Common myeloid progenitor, CD34-positive (primary cell): ENCODE results near the gene MYO16.

Experiments
- CTCF ChIA-PET: fragments of 350-600 bp; sonication (Branson Sonifier 250); formaldehyde crosslinking; loops from one replicate; lab custom pipeline; 2021; ENCODE audit warnings: antibody characterized with exemption; lab: Charles Lee
- POLR2A ChIA-PET: fragments of 350-600 bp; sonication (Branson Sonifier 250); formaldehyde crosslinking; loops from one replicate; lab custom pipeline; 2021; ENCODE audit warnings: antibody characterized with exemption; lab: Charles Lee
- DNase-seq, 3 donors: peaks; one replicate each; pipeline versions ENCODE4 v3.0.0 to v3.0.0-alpha.2; 2013
- H3K27ac ChIP-seq, 2 experiments: 1 replicate in 1 of 2; 2 replicates in 1 of 2; pipeline ENCODE4 v1.7.0; 2013; ENCODE audit warnings: inconsistent platforms in 2 of 2, low read length in 2 of 2, mild to moderate bottlenecking in 2 of 2, low read depth in 1 of 2, moderate library complexity in 1 of 2; ENCODE audit not compliant: severe bottlenecking in 2 of 2, insufficient read depth in 1 of 2, poor library complexity in 1 of 2
- H3K27me3 ChIP-seq, 5 experiments: replicated peaks in 2 of 5; 1 replicate in 3 of 5; 2 replicates in 2 of 5; pipeline versions ENCODE4 v1.6.1 to v1.7.0; 2013; ENCODE audit warnings: low read length in 4 of 5, mild to moderate bottlenecking in 2 of 5, moderate library complexity in 2 of 5, inconsistent platforms in 1 of 5; ENCODE audit not compliant: insufficient read depth in 5 of 5, control insufficient read depth in 4 of 5
- H3K36me3 ChIP-seq, 4 experiments: 1 replicate in 2 of 4; 2 replicates in 2 of 4; pipeline versions ENCODE4 v1.6.1 to v1.7.0; 2013; ENCODE audit warnings: low read length in 3 of 4, control low read depth in 1 of 4, mild to moderate bottlenecking in 1 of 4; ENCODE audit not compliant: control insufficient read depth in 4 of 4, insufficient read depth in 4 of 4
- H3K4me1 ChIP-seq, 4 experiments: 1 replicate in 3 of 4; 2 replicates in 1 of 4; pipeline versions ENCODE4 v1.6.1 to v1.7.1; 2013; ENCODE audit warnings: low read length in 3 of 4, mild to moderate bottlenecking in 3 of 4, control low read depth in 1 of 4, inconsistent platforms in 1 of 4, moderate library complexity in 1 of 4; ENCODE audit not compliant: control insufficient read depth in 4 of 4, insufficient read depth in 4 of 4; ENCODE audit errors: control extremely low read depth in 1 of 4
- H3K4me3 ChIP-seq, 7 experiments: 1 replicate in 4 of 7; 2 replicates in 3 of 7; pipeline versions ENCODE4 v1.5.1 to v1.7.0; 2013; ENCODE audit warnings: mild to moderate bottlenecking in 7 of 7, low read length in 6 of 7, moderate library complexity in 6 of 7, inconsistent platforms in 2 of 7, low read depth in 2 of 7, control low read depth in 1 of 7; ENCODE audit not compliant: insufficient read depth in 4 of 7, control insufficient read depth in 1 of 7; ENCODE audit errors: extremely low read depth in 1 of 7
- H3K9me3 ChIP-seq, 5 experiments: 1 replicate in 4 of 5; 2 replicates in 1 of 5; pipeline versions ENCODE4 v1.6.1 to v1.7.1; 2013; ENCODE audit warnings: low read length in 4 of 5, mild to moderate bottlenecking in 2 of 5, inconsistent platforms in 1 of 5, low read depth in 1 of 5, moderate library complexity in 1 of 5; ENCODE audit not compliant: control insufficient read depth in 4 of 5, insufficient read depth in 2 of 5; ENCODE audit errors: control extremely low read depth in 1 of 5
- WGBS: methylation state at CpG from one replicate; pipeline ENCODE4 v1.1.5; 2013; ENCODE audit not compliant: insufficient coverage; 5-methylcytosine and 5-hydroxymethylcytosine counted together

The MYO16 gene

DNA sequence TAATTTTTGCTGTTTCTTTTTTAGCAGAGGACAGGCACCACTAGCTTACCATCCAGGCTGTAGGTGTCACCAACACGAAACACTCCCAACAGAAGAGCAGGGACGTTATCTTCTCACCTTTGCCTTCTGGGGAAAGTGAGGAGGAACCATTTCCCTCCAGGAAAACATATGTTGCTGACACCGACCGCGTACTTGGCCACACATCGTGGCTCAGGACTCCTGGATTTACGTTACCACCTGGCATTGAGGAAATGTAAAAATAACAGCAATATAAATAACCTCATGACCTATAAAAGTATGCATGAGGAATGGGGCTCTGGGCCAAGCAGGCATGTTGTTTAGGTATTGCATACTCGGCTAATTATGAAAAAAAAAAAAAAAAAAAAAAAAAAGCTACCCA lies 525.1 kb downstream of the MYO16 start:
- WGBS, result 29% methylated on average over 6 of the region's 8 CpGs
- H3K4me3 ChIP-seq, result no peak overlapping the region
- H3K9me3 ChIP-seq, result no peaks in the 10 kb centered on the region
- POLR2A ChIA-PET, result no interaction called here
- peaks cover 0 to 9% (median 4%) of the 10 kb centered on the region in 4 experiments for H3K4me1 ChIP-seq
- DNase-seq, result no peak
- no peak overlapping the region for H3K27ac ChIP-seq
- CTCF ChIA-PET, result interaction anchor here (0.8 kb wide), 1 partner anchor 19 kb away, joined by 3 read pairs; no protein-coding TSS in a partner anchor
- H3K36me3 ChIP-seq, result no peaks in the 10 kb centered on the region
- peaks cover 0 to 4% (median 0%) of the 10 kb centered on the region in 5 experiments for H3K27me3 ChIP-seq

DNA sequence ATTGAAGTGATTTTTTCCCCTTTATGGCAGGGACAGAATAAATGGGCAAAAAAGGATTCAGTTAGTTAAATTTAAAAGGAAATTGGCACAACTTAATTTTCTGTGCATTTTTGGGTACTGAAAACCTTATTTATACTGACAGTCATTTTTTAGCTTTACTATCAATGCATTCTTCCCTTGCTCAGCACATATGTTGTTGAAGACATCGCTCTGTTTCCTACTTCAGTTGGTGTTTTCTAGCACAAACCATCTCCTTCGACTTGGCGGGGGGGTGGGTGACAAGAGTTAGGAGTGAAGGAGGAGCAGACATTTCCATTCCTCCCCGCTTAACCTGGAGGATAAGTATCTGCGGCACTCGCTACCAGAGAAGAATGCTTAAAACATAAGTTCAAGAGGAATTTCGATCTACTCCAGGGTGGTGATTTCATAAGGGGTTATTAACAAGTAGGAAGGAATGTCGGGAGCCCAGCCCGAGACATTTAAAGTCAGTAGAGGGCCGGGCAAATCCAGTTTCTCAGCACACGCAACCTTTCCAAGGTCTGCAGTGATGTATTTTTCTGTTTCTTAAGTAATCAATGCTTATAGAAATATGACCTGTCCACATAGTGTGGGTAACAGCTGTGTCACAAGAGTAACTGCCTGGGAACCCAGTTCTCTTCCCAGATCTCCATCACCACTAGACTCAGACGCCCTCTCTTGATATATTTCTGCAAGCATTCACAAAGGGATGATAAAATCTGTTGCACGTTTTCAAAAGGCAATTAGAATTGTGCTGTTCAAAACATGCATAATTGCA lies 525.8 kb downstream of the MYO16 start:
- no peak overlapping the region for H3K27ac ChIP-seq
- DNase-seq, result no peak
- H3K36me3 ChIP-seq, result no peaks in the 10 kb centered on the region
- ChIA-PET CTCF (no interaction called here), POLR2A (interaction anchor here (0.6 kb wide), 1 partner anchor 94 kb away, joined by 3 read pairs; no protein-coding TSS in a partner anchor)
- peaks cover 0 to 9% (median 4%) of the 10 kb centered on the region in 4 experiments for H3K4me1 ChIP-seq
- no peak overlapping the region for H3K4me3 ChIP-seq
- H3K9me3 ChIP-seq, result no peaks in the 10 kb centered on the region
- WGBS, result 95% methylated on average over 12 of the region's 13 CpGs
- peaks cover 0 to 4% (median 0%) of the 10 kb centered on the region in 5 experiments for H3K27me3 ChIP-seq

DNA sequence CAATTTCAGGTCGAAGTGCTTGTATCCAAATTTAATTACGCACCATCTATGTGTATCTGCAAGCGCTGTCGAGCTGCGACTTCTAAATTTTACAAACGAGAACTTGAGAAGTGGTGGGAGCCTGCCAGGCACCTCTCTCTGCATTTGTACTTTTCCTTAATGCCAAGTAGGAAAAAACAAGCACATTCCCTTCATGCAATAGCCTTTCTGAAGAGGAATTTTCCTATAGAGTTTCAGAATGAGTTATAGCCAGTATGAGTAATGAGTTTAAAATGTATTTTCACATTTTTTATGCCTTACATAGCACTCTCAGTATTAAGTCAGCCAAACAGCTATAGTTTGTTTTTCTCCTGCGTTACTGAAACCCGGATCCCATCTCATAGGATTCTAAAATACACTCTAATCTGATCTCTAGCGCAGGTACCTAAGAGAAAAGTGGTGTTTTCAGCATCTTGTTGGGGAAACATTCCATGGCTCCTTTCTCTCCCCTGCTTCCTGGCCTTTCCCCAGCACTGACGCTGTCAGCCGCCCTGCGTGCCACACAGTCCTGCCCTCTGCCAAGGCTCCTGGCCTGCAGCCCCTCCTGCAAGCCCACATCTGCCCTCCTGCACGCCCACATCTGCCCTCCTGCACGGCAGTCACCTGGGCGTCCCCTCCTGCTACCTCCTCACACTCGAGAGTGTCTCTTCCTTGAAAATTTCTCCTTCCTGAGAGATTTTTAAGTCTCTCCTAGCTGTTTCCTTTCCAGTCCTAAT lies 526.9 kb downstream of the MYO16 start:
- POLR2A ChIA-PET, result no interaction called here
- 98% methylated on average over 14 of the region's 16 CpGs for WGBS
- Histone ChIP-seq H3K27me3 (peaks cover 0 to 4% (median 0%) of the 10 kb centered on the region in 5 experiments), H3K9me3 (no peaks in the 10 kb centered on the region), H3K4me3 (no peak overlapping the region), H3K4me1 (peaks cover 0 to 9% (median 4%) of the 10 kb centered on the region in 4 experiments), H3K27ac (no peak overlapping the region), H3K36me3 (no peaks in the 10 kb centered on the region)
- no peak for DNase-seq
- CTCF ChIA-PET, result interaction anchor here (0.6 to 1.2 kb wide), 3 partner anchors 8 to 196 kb away, joined by 3 to 4 read pairs (median 4); no protein-coding TSS in a partner anchor

DNA sequence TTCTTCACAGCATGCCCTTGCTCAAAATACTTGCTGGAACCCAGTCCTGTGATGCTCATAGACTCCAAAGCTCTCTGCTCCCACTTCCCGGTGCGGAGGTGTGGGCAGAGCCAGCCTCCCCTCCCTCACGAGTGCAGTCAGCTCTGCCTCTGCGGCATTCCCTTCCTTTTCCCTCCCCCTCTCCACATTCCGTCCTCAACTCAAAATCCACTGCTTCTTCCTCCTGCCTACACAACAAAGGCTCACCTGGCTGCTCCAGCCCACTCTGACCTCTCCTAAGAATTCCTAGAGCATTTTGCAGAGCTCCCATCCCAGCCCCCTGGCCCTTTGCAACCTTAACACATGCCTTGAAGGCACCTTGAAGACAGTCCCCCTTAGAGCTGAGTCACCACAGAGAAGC lies 527.9 kb downstream of the MYO16 start:
- 89% methylated on average over 5 of the region's 5 CpGs for WGBS
- Histone ChIP-seq H3K27ac (no peak overlapping the region), H3K27me3 (peaks cover 0 to 4% (median 0%) of the 10 kb centered on the region in 5 experiments), H3K9me3 (no peaks in the 10 kb centered on the region), H3K36me3 (no peaks in the 10 kb centered on the region), H3K4me1 (peaks cover 0 to 16% (median 7%) of the 10 kb centered on the region in 4 experiments), H3K4me3 (no peak overlapping the region)
- DNase-seq, result no peak
- CTCF ChIA-PET, result interaction anchor here (0.6 to 1.2 kb wide), 3 partner anchors 9 to 196 kb away, joined by 3 to 4 read pairs (median 4); no protein-coding TSS in a partner anchor
- POLR2A ChIA-PET, result no interaction called here

GRCh38 chr13:109158383-109158782 lies 529.0 kb downstream of the MYO16 start:
- no peak for DNase-seq
- H3K4me3 ChIP-seq, result no peak overlapping the region
- H3K9me3 ChIP-seq, result no peaks in the 10 kb centered on the region
- H3K27ac ChIP-seq, result no peak overlapping the region
- ChIA-PET CTCF (interaction anchor here (1.0 kb wide), 1 partner anchor 12 kb away, joined by 3 read pairs; no protein-coding TSS in a partner anchor), POLR2A (no interaction called here)
- no peaks in the 10 kb centered on the region for H3K36me3 ChIP-seq
- H3K4me1 ChIP-seq, result peaks cover 2 to 24% (median 9%) of the 10 kb centered on the region in 4 experiments
- peaks cover 0 to 4% (median 0%) of the 10 kb centered on the region in 5 experiments for H3K27me3 ChIP-seq
- 100% methylated on average over 1 of the region's 3 CpGs for WGBS

DNA sequence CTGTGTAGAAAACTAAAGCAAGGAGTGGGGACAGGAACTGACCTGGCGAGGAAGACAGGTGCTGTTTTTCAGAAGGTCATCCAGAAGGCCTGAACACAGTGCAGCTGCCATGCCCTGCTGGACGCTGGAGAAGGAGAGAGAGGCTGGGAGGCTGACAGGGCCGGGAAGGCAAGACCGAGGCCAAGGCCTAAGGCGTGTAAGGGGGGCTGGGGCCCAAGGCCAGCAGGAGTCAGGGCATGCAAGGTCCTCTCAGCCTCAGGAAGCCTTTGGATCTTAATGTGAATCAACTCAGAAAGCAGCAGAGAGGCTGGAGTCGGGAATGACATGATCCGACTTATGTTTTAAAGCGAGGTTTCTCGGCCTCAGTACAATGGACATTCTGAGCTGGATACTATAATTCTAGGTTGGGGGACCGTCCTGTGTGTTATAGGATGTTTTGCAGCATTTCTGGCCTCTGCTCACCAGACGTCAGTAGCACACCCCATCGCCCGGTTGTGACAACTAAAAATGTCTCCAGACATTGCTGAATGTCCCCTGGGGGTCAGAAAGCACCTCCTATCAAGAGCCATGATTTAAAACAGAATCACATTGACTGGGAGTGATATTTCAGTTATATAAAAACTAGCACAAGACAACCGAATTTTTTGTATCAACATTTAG lies 530.4 kb downstream of the MYO16 start:
- Histone ChIP-seq H3K36me3 (no peaks in the 10 kb centered on the region), H3K4me3 (no peak overlapping the region), H3K27me3 (peaks cover 0 to 4% (median 0%) of the 10 kb centered on the region in 5 experiments), H3K4me1 (peaks cover 2 to 20% (median 8%) of the 10 kb centered on the region in 4 experiments), H3K9me3 (no peaks in the 10 kb centered on the region), H3K27ac (no peak overlapping the region)
- ChIA-PET CTCF (no interaction called here), POLR2A (no interaction called here)
- WGBS, result 99% methylated on average over 10 of the region's 14 CpGs
- DNase-seq, result no peak
